ENCODE data around the gene PIAS2.

DNA sequence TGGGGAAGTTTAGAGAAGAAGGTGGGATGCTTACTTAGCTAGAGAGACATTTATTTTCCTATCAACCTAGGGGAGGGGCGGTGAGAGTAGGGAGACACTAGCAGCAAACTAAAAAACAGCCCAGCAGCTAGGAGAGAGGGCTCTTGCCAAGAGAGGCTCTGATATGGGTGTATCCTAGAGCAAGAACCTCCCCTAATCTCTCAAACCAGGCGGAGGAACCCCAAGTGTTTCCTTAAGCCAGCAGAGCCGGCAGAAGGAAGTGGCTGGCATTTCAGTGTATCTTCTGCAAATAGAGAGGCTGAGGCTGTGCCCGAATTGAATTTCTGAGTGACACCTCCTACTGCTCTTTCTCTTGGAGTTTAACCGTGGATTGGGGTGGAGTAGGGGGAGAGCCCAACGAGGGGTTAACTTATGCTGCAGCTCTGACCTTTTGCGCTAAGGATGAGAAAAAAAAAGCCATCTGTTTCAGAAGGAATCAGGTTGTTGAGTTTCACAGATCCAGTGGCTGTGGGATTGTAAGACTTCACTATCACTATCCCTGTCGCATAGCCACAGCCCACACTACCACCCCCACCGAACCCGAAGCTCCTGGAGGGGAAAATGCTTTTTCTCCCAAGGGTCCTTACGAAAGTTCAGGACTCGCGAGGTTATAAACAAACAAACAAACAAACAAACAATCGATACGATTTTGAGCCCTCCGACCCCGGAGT is 161.8 kb downstream of the PIAS2 start:
- TF ChIP-seq, protein P1, sequence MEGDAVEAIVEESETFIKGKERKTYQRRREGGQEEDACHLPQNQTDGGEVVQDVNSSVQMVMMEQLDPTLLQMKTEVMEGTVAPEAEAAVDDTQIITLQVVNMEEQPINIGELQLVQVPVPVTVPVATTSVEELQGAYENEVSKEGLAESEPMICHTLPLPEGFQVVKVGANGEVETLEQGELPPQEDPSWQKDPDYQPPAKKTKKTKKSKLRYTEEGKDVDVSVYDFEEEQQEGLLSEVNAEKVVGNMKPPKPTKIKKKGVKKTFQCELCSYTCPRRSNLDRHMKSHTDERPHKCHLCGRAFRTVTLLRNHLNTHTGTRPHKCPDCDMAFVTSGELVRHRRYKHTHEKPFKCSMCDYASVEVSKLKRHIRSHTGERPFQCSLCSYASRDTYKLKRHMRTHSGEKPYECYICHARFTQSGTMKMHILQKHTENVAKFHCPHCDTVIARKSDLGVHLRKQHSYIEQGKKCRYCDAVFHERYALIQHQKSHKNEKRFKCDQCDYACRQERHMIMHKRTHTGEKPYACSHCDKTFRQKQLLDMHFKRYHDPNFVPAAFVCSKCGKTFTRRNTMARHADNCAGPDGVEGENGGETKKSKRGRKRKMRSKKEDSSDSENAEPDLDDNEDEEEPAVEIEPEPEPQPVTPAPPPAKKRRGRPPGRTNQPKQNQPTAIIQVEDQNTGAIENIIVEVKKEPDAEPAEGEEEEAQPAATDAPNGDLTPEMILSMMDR (IDR thresholded peaks at IDR 0.05 in 8 of 11, conservative IDR thresholded peaks at IDR 0.05 in 3 of 11), result no peak
- TF ChIP-seq POLR2A (IDR thresholded peaks at IDR 0.05) (no peak), POLR2AphosphoS5 (IDR thresholded peaks at IDR 0.05) (no peak)
